GM18499 (cell line): Measurements from ENCODE around the gene VCX2.
"Not testable (repeated sequence)": the region's sequence is repeated elsewhere in the genome, so short reads cannot be mapped to it uniquely, and the experiment has no call there.

Source experiments
- ATAC-seq: cut with Tn5 transposase; IDR thresholded peaks from one replicate; pipeline ENCODE4 v1.9.1; 2021; ENCODE audit warnings: moderate number of reproducible peaks; ENCODE audit not compliant: insufficient read depth, unreplicated experiment

VCX2 gene

GRCh38 chrX:8171169-8171568 lies at the start of gene VCX2:
Gene VCX2, minus strand, starts transcription at chrX:8171267. Its CDS starts 624 bp downstream, at chrX:8170643.
- ATAC-seq: not testable (repeated sequence)

- ATAC-seq: no peak
Observed at GRCh38 chrX:8204943-8205342, 33.9 kb upstream of the VCX2 start.

DNA sequence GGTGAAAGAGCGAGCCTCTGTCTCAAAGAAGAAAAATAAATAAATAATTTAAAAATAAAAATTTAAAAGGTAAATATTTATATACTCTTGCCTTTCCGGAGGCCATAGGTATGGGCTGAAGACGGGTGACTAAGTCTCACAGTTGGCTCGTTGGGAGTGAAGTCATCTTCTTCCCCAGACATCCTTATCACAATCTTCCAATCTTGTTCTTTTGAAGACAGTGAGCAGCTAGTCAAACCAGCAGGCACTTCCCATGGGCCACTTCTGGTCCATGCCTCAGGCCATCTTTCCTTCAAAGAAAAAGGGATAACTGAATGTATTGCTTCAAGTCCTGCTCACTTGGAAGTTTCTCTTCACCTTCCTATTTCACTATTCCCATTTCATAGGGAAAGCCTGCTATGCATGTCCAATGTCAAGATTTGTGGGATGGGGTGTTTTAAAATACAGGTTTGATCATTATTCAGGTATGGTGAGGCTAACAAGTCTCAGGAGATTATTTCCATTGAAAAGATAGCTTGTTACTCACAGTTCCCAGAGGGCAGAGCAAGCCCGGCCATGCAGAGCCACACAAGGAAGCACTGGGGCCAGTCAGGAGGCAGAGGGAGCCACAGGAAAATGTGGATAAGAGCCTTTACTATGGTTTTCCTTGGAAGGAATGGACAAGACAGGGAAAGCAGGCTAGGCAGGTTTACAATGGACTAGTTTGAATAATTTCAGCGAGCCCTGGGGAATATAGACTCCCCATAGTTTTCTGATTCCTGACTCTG lies 33.3 kb upstream of the VCX2 start:
- no peak for ATAC-seq

DNA sequence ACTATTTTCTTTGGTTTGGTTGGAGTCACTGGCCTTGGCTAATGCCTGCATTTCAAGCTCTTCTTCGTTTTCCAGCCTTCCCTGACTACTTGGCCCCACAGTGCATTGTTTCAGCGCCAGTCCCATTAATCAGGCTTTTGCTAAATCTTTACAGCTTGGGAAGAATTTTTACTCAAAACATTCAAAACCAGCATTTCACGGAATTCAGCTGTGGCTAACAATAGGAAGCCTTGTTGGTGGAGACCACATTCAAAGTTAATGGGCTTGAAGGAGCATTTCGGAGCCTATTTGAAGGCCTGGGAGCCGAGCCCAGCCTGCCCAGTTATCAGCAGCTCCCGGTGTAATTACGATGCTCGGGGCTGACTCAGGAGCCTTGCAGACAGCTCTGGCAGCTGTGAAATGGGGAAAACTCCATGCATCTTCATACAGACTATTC lies 30.8 kb upstream of the VCX2 start:
- no peak for ATAC-seq

GRCh38 chrX:8196776-8197175 lies 25.7 kb upstream of the VCX2 start:
- no peak for ATAC-seq

- no peak for ATAC-seq
Observed at GRCh38 chrX:8194216-8194615, 23.1 kb upstream of the VCX2 start.

- ATAC-seq: no peak
Observed at GRCh38 chrX:8192276-8192675, 21.2 kb upstream of the VCX2 start.

- no peak for ATAC-seq
Observed at GRCh38 chrX:8191022-8191421, 20.0 kb upstream of the VCX2 start.

DNA sequence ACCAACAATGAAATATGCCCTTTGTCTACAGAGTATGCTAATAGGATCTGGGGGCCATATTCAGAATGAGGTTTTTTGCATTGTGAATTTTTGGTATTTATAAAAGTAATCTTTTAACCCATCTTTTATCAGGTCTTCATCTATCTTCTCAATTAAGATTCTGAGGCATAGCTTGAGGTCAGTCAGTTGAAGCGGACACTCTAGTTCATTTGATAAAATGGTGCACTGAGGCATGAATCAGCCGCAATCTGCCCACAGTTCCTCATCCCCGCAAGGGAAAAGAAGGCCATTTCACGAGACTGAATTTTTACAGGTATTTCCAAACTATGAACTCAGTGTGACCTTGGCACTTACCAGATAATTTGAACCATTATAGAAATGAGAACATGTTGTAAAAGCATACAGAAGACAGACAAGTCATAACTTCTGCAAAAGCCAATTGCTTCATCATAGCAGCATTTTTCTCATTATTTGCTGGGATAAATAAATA lies 19.3 kb upstream of the VCX2 start:
- no peak for ATAC-seq

- ATAC-seq: no peak
Observed at GRCh38 chrX:8189096-8189830, 18.2 kb upstream of the VCX2 start.

- no peak for ATAC-seq
Observed at GRCh38 chrX:8183346-8183745, 12.3 kb upstream of the VCX2 start.

DNA sequence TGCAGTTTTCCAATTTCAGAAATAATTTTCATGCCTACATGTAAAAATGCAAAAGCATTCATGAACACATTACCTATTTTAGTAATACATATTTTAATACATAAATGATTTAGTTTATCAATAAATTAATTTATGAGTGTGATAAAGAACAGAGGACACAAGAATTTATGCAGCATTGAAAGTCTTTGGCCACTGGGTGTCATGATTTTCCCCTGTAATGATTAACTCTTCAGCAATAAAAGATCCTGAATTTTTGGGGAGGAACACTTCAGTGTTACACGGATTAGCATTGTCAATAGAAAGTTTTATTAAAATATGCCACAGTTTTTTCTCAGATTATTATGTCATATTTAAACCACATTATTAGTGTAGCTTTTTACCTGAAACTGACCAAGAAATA lies 8.6 kb upstream of the VCX2 start:
- ATAC-seq: no peak

GRCh38 chrX:8154011-8154410 lies 17.1 kb downstream of the VCX2 start:
- not testable (repeated sequence) for ATAC-seq

- no peak for ATAC-seq
Observed at GRCh38 chrX:8147226-8147625, 23.8 kb downstream of the VCX2 start.

GRCh38 chrX:8144925-8145324 lies 26.1 kb downstream of the VCX2 start:
- no peak for ATAC-seq

DNA sequence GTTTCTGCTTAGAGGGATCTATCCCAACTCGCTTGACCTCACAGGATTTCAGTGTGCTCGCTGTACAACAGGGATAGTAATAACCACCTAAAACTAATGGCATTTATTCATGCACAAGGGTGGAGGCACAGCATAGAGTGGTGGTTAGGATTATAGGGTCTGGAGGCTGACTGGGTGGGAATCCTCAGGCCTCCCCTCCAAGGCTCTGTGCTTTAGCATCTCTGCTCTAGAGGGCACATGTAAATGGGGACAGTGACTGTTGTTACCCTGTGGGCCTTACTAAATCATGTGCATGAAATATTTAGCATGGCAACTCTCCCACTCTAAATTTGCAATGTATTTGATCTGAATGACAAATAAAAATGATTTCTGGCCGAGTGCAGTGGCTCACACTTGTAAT lies 29.2 kb downstream of the VCX2 start:
- ATAC-seq: no peak

- no peak for ATAC-seq
Observed at GRCh38 chrX:8140986-8141744, 29.9 kb downstream of the VCX2 start.

DNA sequence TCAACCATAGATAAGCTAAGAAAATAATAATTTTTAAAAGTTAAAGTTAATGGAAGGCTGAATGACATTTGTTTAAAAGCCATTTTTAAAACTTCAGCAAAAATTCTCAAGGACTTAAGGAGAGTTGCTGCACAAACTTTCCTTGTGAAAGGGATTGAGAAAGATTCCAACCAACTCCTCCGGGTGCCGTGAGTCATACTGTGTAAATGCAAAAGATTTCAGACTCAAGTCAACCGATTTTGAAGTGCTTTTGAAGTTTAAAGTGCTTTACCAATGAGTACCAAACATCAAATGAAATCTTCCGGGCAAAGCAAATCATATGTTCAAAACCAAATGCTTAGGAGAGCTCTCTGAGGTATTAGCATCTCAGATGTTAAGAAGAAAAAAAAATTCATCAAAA lies 31.4 kb downstream of the VCX2 start:
- no peak for ATAC-seq

DNA sequence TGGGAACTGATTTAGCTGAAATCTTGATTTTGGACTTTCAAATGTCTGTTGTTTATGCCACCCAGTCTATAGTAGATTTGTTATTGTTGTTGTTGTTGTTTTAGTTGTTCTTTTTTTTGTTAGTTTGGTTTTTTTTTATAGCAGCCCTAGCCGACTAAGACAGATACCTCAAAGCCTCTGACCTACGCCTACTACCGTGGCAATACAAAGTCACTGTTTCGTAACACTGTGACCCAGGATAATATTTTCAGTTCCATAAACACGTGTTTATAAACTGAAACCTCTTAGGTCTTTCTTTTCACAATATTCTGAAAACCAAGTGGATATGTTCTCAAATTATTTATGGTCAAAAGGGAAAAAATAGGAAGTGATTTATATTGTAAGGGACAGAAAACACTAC lies 32.8 kb downstream of the VCX2 start:
- ATAC-seq: no peak

DNA sequence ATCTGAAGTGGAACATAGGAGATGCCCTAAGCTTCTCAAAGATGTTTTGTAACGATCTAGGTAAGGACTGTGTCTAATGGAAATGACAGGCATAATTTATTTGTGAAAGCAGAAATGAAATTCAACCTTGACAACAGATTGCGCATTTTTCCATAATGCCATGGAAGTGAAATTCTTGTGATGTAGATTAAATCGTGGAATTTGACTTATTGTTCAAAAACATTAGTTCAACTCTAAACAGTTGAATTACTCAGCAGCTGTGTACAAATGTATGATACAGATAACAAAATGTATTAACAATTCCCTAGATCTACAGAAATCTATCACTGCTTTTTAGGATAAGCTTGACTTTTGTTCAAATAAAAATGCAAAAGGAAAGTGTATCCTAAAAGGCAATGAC lies 44.4 kb downstream of the VCX2 start:
- ATAC-seq: no peak

GRCh38 chrX:8126092-8126491 lies 45.0 kb downstream of the VCX2 start:
- ATAC-seq: no peak
